Tibial artery (tissue), 4 donors: ENCODE results near the gene ETS1.
A peak's percentile ranks its signal among the peaks of the same experiment; 100 is the strongest.

Source experiments
- DNase-seq, 2 donors: peaks; one replicate each; pipeline ENCODE4 v3.0.0-alpha.2; 2019
- H3K27ac ChIP-seq, 2 donors: fragments of 200-600 bp; sonication (generic) in 1 of 2; 1 replicate in 1 of 2; 2 replicates in 1 of 2; pipeline ENCODE4 v1.5.1; 2018 to 2019; ENCODE audit warnings: mild to moderate bottlenecking in 1 of 2
- H3K27me3 ChIP-seq, 2 donors: fragments of 200-600 bp; sonication (generic) in 1 of 2; one replicate each; pipeline versions ENCODE4 v1.5.1 to v1.6.0; 2016 to 2019
- H3K36me3 ChIP-seq, 3 donors: fragments of 200-600 bp; sonication (generic) in 2 of 3; one replicate each; pipeline ENCODE4 v1.5.1; 2016 to 2019; ENCODE audit warnings: mild to moderate bottlenecking in 2 of 3
- H3K4me1 ChIP-seq, 4 donors: fragments of 200-600 bp; sonication (generic) in 2 of 4; 1 replicate in 3 of 4; 2 replicates in 1 of 4; pipeline ENCODE4 v1.5.1; 2016 to 2019
- H3K4me3 ChIP-seq, 2 donors: fragments of 200-600 bp; sonication (generic) in 1 of 2; 1 replicate in 1 of 2; 2 replicates in 1 of 2; pipeline ENCODE4 v1.5.1; 2018 to 2019; ENCODE audit warnings: mild to moderate bottlenecking in 2 of 2
- H3K9me3 ChIP-seq, 3 donors: fragments of 200-600 bp; sonication (generic) in 1 of 3; one replicate each; pipeline ENCODE4 v1.5.1; 2016 to 2019
- CTCF ChIP-seq, 2 experiments: fragments of 200-600 bp in 1 of 2; fragments of 450-650 bp in 1 of 2; IDR thresholded peaks; one replicate each; pipeline ENCODE4 v1.5.1; 2017 to 2019; ENCODE audit warnings: antibody characterized with exemption in 2 of 2, mild to moderate bottlenecking in 1 of 2, moderate library complexity in 1 of 2
- intact Hi-C: fragments of 100-400 bp; cut with DNase I; formaldehyde crosslinking; loops from one replicate; pipeline ENCODE4 v1.15.0; 2023; ENCODE audit warnings: low total_unique reads

ETS1 gene

GRCh38 chr11:128507936-128508335 is 79.4 kb downstream of the ETS1 start:
- peak overlapping the region; percentile 76 to 78 for H3K27ac ChIP-seq
- peak overlapping the region; percentile 24 to 41 for H3K4me3 ChIP-seq
- TF ChIP-seq CTCF (IDR thresholded peaks at IDR 0.05), result no peak
- DNase-seq, result no peak
- intact Hi-C loops, result no loop called here
- H3K36me3 ChIP-seq, result peaks cover 0 to 6% (median under 1%) of the 10 kb centered on the region in 3 donors
- H3K9me3 ChIP-seq, result no peaks in the 10 kb centered on the region
- H3K27me3 ChIP-seq, result no peaks in the 10 kb centered on the region
- H3K4me1 ChIP-seq, result peaks cover 7 to 100% (median 53%) of the 10 kb centered on the region in 4 donors

GRCh38 chr11:128506999-128507611 is 80.3 kb downstream of the ETS1 start:
- intact Hi-C loops, result no loop called here
- no peak for TF ChIP-seq CTCF (IDR thresholded peaks at IDR 0.05)
- Histone ChIP-seq H3K27ac (peak overlapping the region; percentile 76 to 78), H3K36me3 (no peaks in the 10 kb centered on the region), H3K27me3 (no peaks in the 10 kb centered on the region), H3K4me3 (peak overlapping the region; percentile 24 to 41), H3K4me1 (peaks cover 7 to 100% (median 59%) of the 10 kb centered on the region in 4 donors), H3K9me3 (no peaks in the 10 kb centered on the region)
- peak; percentile 93 to 96 for DNase-seq

GRCh38 chr11:128506356-128506755 is 81.0 kb downstream of the ETS1 start:
- intact Hi-C loops, result no loop called here
- peak overlapping the region; percentile 76 to 78 for H3K27ac ChIP-seq
- no peak for TF ChIP-seq CTCF (IDR thresholded peaks at IDR 0.05)
- H3K27me3 ChIP-seq, result no peaks in the 10 kb centered on the region
- DNase-seq, result no peak
- H3K4me3 ChIP-seq, result no peak overlapping the region
- H3K36me3 ChIP-seq, result no peaks in the 10 kb centered on the region
- H3K9me3 ChIP-seq, result no peaks in the 10 kb centered on the region
- H3K4me1 ChIP-seq, result peaks cover 7 to 100% (median 64%) of the 10 kb centered on the region in 4 donors

- intact Hi-C loops, result no loop called here
- no peaks in the 10 kb centered on the region for H3K36me3 ChIP-seq
- no peaks in the 10 kb centered on the region for H3K27me3 ChIP-seq
- H3K27ac ChIP-seq, result peak overlapping the region; percentile 35 to 42
- H3K9me3 ChIP-seq, result no peaks in the 10 kb centered on the region
- no peak overlapping the region for H3K4me3 ChIP-seq
- H3K4me1 ChIP-seq, result peaks cover 7 to 100% (median 67%) of the 10 kb centered on the region in 4 donors
- no peak for TF ChIP-seq CTCF (IDR thresholded peaks at IDR 0.05)
- no peak for DNase-seq
Measured at GRCh38 chr11:128505449-128506065, 81.8 kb downstream of the ETS1 start.

- TF ChIP-seq CTCF (IDR thresholded peaks at IDR 0.05), result no peak
- no peak for DNase-seq
- peak overlapping the region in 1 of 2 donors; percentile 42 for H3K27ac ChIP-seq
- H3K4me3 ChIP-seq, result no peak overlapping the region
- H3K36me3 ChIP-seq, result no peaks in the 10 kb centered on the region
- H3K4me1 ChIP-seq, result peaks cover 7 to 100% (median 74%) of the 10 kb centered on the region in 4 donors
- intact Hi-C loops, result no loop called here
- no peaks in the 10 kb centered on the region for H3K27me3 ChIP-seq
- no peaks in the 10 kb centered on the region for H3K9me3 ChIP-seq
Measured at GRCh38 chr11:128504486-128504885, 82.9 kb downstream of the ETS1 start.
